Colonic mucosa (tissue), 4 donors: ENCODE measurements around the gene RAPGEF4. TPM values are rescaled to one million over a fixed set of nuclear protein-coding genes. Genes with fewer than 3 reads are reported as not detected.

ENCODE experiments used
- DNase-seq: peaks from one replicate; pipeline ENCODE4 v3.0.0-alpha.2; 2020
- H3K27ac ChIP-seq: fragments of 200-600 bp; one replicate; pipeline ENCODE4 v1.8.0; 2021
- H3K27me3 ChIP-seq: fragments of 200-600 bp; one replicate; pipeline ENCODE4 v1.8.0; 2021
- H3K36me3 ChIP-seq: fragments of 200-600 bp; one replicate; pipeline ENCODE4 v1.8.0; 2021
- H3K4me1 ChIP-seq: fragments of 200-600 bp; one replicate; pipeline ENCODE4 v1.8.0; 2021; ENCODE audit warnings: mild to moderate bottlenecking
- H3K4me3 ChIP-seq: fragments of 200-600 bp; one replicate; pipeline ENCODE4 v1.8.0; 2021
- H3K9ac ChIP-seq, 2 donors: one replicate each; pipeline ENCODE4 v1.7.0; 2013; ENCODE audit warnings: control low read depth in 2 of 2, low read depth in 2 of 2, low read length in 2 of 2
- H3K9me3 ChIP-seq: fragments of 200-600 bp; one replicate; pipeline ENCODE4 v1.8.0; 2021
- intact Hi-C: fragments of 100-400 bp; cut with DNase I; formaldehyde crosslinking; loops from one replicate; pipeline ENCODE4 v1.14.1; 2022
- total RNA-seq, 2 donors: library from RNA; stranded (reverse); fragmentation: NEBNext Ultra II Directional in 1 of 2; extraction: Animal tissue kit (Norgen Biotek cat#: 25700) in 1 of 2; gene quantifications; one replicate each; pipeline ENCODE4 v1.2.1, GENCODE V29; 2021
- TF ChIP-seq, protein P1 (sequence below): fragments of 200-600 bp; IDR thresholded peaks from one replicate; pipeline ENCODE4 v1.8.0; 2022; ENCODE audit warnings: antibody characterized with exemption, mild to moderate bottlenecking
- donor health status: healthy.
- donor health status: DM: no; HTN: no; CAD: no.
- donor health status: DM: no; HTN: no; CAD: no.

RAPGEF4 gene
- total RNA-seq, 2 donors from 2014 or later, result 1.3 to 1.5 TPM

DNA sequence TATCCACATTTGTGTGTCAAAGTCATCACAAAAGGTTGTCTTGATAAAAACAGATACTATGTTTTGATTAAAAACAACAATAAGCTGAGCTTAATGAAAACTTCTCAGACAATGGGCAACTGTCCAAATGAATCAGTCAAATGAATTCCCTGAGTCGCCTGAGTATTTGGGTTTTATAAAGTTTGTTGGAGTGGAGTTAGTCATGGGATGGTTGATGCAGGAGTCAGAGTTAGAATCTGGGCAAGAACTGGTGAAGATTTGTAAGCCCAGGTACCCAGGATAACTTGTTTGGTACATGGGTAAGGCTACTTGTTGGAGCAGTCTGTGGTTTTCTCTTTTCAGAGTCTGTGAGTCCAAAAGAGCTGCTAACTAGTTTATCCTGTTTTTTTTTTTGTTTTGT, 34.4 kb upstream of the RAPGEF4 start:
- Histone ChIP-seq H3K27me3 (no peaks in the 10 kb centered on the region), H3K9me3 (no peaks in the 10 kb centered on the region), H3K4me1 (no peaks in the 10 kb centered on the region), H3K36me3 (no peaks in the 10 kb centered on the region), H3K27ac (no peak overlapping the region), H3K9ac (no peak overlapping the region), H3K4me3 (no peak overlapping the region)
- intact Hi-C loops, result no loop called here
- TF ChIP-seq, protein P1, sequence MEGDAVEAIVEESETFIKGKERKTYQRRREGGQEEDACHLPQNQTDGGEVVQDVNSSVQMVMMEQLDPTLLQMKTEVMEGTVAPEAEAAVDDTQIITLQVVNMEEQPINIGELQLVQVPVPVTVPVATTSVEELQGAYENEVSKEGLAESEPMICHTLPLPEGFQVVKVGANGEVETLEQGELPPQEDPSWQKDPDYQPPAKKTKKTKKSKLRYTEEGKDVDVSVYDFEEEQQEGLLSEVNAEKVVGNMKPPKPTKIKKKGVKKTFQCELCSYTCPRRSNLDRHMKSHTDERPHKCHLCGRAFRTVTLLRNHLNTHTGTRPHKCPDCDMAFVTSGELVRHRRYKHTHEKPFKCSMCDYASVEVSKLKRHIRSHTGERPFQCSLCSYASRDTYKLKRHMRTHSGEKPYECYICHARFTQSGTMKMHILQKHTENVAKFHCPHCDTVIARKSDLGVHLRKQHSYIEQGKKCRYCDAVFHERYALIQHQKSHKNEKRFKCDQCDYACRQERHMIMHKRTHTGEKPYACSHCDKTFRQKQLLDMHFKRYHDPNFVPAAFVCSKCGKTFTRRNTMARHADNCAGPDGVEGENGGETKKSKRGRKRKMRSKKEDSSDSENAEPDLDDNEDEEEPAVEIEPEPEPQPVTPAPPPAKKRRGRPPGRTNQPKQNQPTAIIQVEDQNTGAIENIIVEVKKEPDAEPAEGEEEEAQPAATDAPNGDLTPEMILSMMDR, result no peak
- no peak for DNase-seq

DNA sequence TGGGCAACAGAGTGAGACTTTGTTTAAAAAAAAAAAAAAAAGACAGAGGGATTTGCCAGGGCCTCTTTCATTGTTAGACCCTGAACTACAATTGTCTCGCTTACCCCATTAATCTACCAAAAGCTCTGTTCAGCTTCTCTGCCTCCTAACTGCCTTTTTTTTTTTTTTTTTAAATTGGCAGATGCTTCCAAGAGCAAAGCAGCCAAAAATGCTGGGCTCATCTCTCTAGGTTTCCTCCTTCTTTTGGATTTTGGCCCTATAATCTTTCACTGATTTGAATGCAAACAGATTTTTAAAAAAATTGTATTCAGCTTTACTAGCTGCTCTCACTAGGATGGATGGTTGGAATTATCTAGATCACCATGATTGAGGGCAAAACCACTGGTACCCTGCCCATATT, 33.2 kb upstream of the RAPGEF4 start:
- H3K27me3 ChIP-seq, result no peaks in the 10 kb centered on the region
- H3K4me3 ChIP-seq, result no peak overlapping the region
- DNase-seq, result no peak
- intact Hi-C loops, result no loop called here
- H3K9ac ChIP-seq, result no peak overlapping the region
- no peaks in the 10 kb centered on the region for H3K4me1 ChIP-seq
- TF ChIP-seq, protein P1, result no peak
- no peak overlapping the region for H3K27ac ChIP-seq
- H3K36me3 ChIP-seq, result no peaks in the 10 kb centered on the region
- no peaks in the 10 kb centered on the region for H3K9me3 ChIP-seq

DNA sequence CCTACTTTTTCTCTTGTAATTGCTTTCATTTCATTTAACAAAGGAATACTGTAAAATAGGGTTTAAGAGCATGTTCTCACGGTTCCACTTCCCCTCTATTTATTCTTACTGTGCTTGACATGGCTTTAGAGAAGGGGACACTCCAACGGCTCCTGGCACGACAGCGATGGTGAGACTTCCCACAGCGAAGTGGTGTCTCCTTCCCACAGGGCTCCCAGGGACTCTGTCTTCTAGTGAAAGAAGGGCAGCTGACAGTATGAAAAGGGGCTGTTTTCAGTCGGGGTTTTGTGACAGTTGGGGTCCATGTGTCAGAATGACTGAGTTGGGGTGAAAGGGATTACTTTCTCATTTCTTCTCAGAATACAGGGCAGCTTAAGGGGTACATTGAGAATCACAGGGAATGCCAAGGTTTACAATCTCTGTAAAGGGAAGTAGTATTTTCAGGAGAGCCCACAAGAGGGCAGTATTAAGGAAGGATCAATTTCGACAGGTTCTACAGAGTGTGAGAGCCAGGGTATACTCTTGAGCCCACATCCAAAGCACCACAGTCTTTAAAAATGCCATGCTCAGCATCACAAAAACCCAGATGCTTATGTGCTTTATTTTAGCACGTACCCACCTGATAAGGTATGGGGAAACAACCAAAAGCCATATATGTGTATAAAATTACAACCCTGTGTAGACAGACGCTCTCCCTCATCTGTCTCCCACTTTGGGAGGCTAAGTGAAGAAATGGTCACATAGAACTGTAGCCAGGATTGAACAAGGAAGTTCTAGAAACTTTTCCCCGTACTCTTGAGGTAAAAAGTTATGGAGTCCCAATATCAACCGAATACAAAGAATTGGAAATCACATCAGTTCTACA, 31.3 kb upstream of the RAPGEF4 start:
- intact Hi-C loops, result no loop called here
- no peak for DNase-seq
- no peaks in the 10 kb centered on the region for H3K4me1 ChIP-seq

DNA sequence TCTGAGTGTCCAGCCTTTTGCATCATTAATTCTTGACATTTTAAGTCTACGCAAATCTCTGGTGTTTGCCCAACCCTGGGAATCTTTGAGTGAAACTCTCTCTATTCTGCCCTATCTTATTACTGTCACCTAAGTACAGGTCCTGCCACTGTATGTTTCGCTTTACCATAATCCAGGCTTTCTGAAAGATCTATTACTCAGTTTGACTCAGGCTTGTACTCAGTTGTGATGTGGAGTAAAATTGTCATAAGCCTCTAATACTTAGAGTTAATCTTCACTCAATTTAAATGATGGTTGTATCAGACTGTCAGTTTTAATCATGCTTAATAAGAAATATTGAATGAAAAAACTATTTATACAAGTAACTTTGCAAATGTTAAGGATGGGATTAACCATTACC, 30.3 kb upstream of the RAPGEF4 start:
- Histone ChIP-seq H3K36me3 (no peaks in the 10 kb centered on the region), H3K9ac (no peak overlapping the region), H3K27ac (no peak overlapping the region), H3K27me3 (no peaks in the 10 kb centered on the region), H3K4me3 (no peak overlapping the region), H3K9me3 (no peaks in the 10 kb centered on the region), H3K4me1 (no peaks in the 10 kb centered on the region)
- TF ChIP-seq, protein P1, result no peak
- no peak for DNase-seq
- intact Hi-C loops, result no loop called here

More for the DNA sequence above, 31.3 kb upstream of the RAPGEF4 start:
- TF ChIP-seq, protein P1, result peak; percentile 25
- Histone ChIP-seq H3K4me3 (no peak overlapping the region), H3K9me3 (no peaks in the 10 kb centered on the region), H3K36me3 (no peaks in the 10 kb centered on the region), H3K27ac (no peak overlapping the region), H3K27me3 (no peaks in the 10 kb centered on the region), H3K9ac (no peak overlapping the region)

DNA sequence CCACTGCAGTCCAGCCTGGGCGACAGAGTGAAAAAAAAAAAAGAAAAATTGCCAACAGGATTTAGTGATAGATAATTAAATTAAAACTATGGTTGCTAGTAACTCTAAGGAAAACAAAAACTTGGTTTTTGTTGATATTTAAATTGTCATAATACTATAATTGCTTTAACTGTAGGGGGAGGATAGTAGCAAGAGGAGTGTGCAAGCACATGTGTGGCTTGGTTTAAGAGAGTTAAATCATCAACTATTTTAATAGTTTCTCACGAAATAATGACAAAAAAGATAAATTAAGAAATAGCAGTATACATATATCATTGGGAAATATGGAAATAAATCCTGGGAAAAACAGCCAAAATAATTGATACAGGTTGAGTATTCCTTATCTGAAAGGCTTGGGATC, 27.4 kb upstream of the RAPGEF4 start:
- Histone ChIP-seq H3K27me3 (no peaks in the 10 kb centered on the region), H3K36me3 (no peaks in the 10 kb centered on the region), H3K27ac (no peak overlapping the region), H3K9ac (no peak overlapping the region), H3K4me1 (no peaks in the 10 kb centered on the region), H3K4me3 (no peak overlapping the region), H3K9me3 (no peaks in the 10 kb centered on the region)
- TF ChIP-seq, protein P1, result no peak
- DNase-seq, result no peak
- intact Hi-C loops, result no loop called here
